Panc1 (cell line): ENCODE measurements around the gene PPP1R3E. TPM values are rescaled to one million over a fixed set of nuclear protein-coding genes. Genes with fewer than 3 reads are reported as not detected.

Experiments used
- ATAC-seq: fragments of 200-7000 bp; cut with Tn5 transposase; 2 replicates; pipeline ENCODE4 v1.9.1; 2020; ENCODE audit warnings: mild to moderate bottlenecking, moderate library complexity
- BruUV-seq: library from RNA; stranded (reverse); fragments of 400-500 nt; replicated peaks from 2 replicates; lab custom pipeline; 2021; lab: Mats Ljungman, UMichigan
- CTCF ChIA-PET: fragments of 300-600 bp; sonication (Branson Sonifier 250); formaldehyde crosslinking; loops from one replicate; lab custom pipeline; 2022; ENCODE audit warnings: antibody characterized with exemption; lab: Charles Lee
- POLR2A ChIA-PET: fragments of 300-600 bp; sonication (Branson Sonifier 250); formaldehyde crosslinking; loops from one replicate; lab custom pipeline; 2022; ENCODE audit warnings: antibody characterized with exemption; lab: Charles Lee
- DNase-seq: peaks from one replicate; pipeline ENCODE4 v3.0.0-alpha.2; 2010; ENCODE audit warnings: low read depth, low spot score
- H3K27ac ChIP-seq: 2 replicates; pipeline ENCODE4 v1.5.1; 2011; ENCODE audit warnings: mild to moderate bottlenecking, low read length, inconsistent platforms
- H3K27me3 ChIP-seq: fragments of 200-500 bp; sonication (Bioruptor generic); 2 replicates; pipeline ENCODE4 v1.6.0; 2014; ENCODE audit warnings: low read length, inconsistent platforms; ENCODE audit not compliant: control insufficient read depth, insufficient read depth
- H3K36me3 ChIP-seq: fragments of 200-500 bp; sonication (Bioruptor generic); 2 replicates; pipeline ENCODE4 v1.5.1; 2014; ENCODE audit warnings: inconsistent platforms, mild to moderate bottlenecking, low read length, moderate library complexity; ENCODE audit not compliant: control insufficient read depth, insufficient read depth
- H3K4me1 ChIP-seq: 2 replicates; pipeline ENCODE4 v1.5.1; 2011; ENCODE audit warnings: inconsistent platforms, mild to moderate bottlenecking, low read length, moderate library complexity; ENCODE audit not compliant: control insufficient read depth, insufficient read depth
- H3K4me3 ChIP-seq, 2 experiments: 2 replicates each; pipeline ENCODE4 v1.5.1; 2011 to 2012; ENCODE audit warnings: low read depth in 2 of 2, low read length in 2 of 2, mild to moderate bottlenecking in 2 of 2, inconsistent platforms in 1 of 2, moderate library complexity in 1 of 2
- H3K9me3 ChIP-seq: fragments of 200-500 bp; sonication (Bioruptor generic); 2 replicates; pipeline ENCODE4 v1.5.1; 2014; ENCODE audit warnings: low read depth, mild to moderate bottlenecking, inconsistent platforms, low read length, moderate library complexity; ENCODE audit not compliant: control insufficient read depth, insufficient read depth
- CTCF ChIP-seq: fragments of 450-650 bp; IDR thresholded peaks from 2 replicates; pipeline ENCODE4 v1.5.1; 2017; ENCODE audit warnings: mild to moderate bottlenecking
- POLR2AphosphoS5 ChIP-seq: IDR thresholded peaks from 2 replicates; pipeline ENCODE4 v1.6.1; 2012; ENCODE audit warnings: mild to moderate bottlenecking, low read depth, low read length, moderate library complexity
- SIN3A ChIP-seq: IDR thresholded peaks from 2 replicates; pipeline ENCODE4 v1.6.1; 2012; ENCODE audit warnings: low read depth, mild to moderate bottlenecking, low read length, moderate library complexity, borderline replicate concordance; ENCODE audit not compliant: insufficient read depth
- TCF7L2 ChIP-seq: IDR thresholded peaks from 2 replicates; pipeline ENCODE4 v1.6.1; 2011; ENCODE audit warnings: mild to moderate bottlenecking, low read depth, low read length, inconsistent platforms
- in situ Hi-C: cut with HindIII; loops from 2 replicates; pipeline ENCODE4 v1.10.0; 2016; ENCODE audit warnings: low sequenced_read_pairs, low pct_unique_long_range_greater_than_20kb
- intact Hi-C: fragments of 100-400 bp; cut with micrococcal nuclease; formaldehyde crosslinking; loops from one replicate; pipeline ENCODE4 v1.10.0; 2022; ENCODE audit not compliant: unreplicated experiment
- total RNA-seq: library from RNA; stranded (reverse); gene quantifications from one replicate; pipeline ENCODE4 v1.2.1, GENCODE V29; 2021; ENCODE audit not compliant: unreplicated experiment
- TF ChIP-seq, protein P1 (sequence below), 2 experiments: IDR thresholded peaks; 2 replicates each; pipeline ENCODE4 v1.6.1; 2011 to 2012; ENCODE audit warnings: low read depth in 2 of 2, control low read depth in 1 of 2, low read length in 1 of 2, mild to moderate bottlenecking in 1 of 2, moderate library complexity in 1 of 2; ENCODE audit not compliant: insufficient read depth in 1 of 2

Gene PPP1R3E
- total RNA-seq, 1 experiment from 2014 or later, result 8.8 TPM

GRCh38 chr14:23344481-23344880, 41.8 kb upstream of the PPP1R3E start:
- intact Hi-C loops, result no loop called here
- TF ChIP-seq CTCF (no peak), POLR2AphosphoS5 (no peak), TCF7L2 (no peak), SIN3A (no peak)
- TF ChIP-seq, protein P1, sequence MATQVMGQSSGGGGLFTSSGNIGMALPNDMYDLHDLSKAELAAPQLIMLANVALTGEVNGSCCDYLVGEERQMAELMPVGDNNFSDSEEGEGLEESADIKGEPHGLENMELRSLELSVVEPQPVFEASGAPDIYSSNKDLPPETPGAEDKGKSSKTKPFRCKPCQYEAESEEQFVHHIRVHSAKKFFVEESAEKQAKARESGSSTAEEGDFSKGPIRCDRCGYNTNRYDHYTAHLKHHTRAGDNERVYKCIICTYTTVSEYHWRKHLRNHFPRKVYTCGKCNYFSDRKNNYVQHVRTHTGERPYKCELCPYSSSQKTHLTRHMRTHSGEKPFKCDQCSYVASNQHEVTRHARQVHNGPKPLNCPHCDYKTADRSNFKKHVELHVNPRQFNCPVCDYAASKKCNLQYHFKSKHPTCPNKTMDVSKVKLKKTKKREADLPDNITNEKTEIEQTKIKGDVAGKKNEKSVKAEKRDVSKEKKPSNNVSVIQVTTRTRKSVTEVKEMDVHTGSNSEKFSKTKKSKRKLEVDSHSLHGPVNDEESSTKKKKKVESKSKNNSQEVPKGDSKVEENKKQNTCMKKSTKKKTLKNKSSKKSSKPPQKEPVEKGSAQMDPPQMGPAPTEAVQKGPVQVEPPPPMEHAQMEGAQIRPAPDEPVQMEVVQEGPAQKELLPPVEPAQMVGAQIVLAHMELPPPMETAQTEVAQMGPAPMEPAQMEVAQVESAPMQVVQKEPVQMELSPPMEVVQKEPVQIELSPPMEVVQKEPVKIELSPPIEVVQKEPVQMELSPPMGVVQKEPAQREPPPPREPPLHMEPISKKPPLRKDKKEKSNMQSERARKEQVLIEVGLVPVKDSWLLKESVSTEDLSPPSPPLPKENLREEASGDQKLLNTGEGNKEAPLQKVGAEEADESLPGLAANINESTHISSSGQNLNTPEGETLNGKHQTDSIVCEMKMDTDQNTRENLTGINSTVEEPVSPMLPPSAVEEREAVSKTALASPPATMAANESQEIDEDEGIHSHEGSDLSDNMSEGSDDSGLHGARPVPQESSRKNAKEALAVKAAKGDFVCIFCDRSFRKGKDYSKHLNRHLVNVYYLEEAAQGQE (IDR thresholded peaks at IDR 0.05; ENCODE audit: insufficient read depth in 1 of 2, low read depth in 2 of 2, low read length in 1 of 2), result no peak
- BruUV-seq, result no TSS peak
- ATAC-seq (no peak), DNase-seq (no peak)
- H3K36me3 ChIP-seq, result no peaks in the 10 kb centered on the region
- in situ Hi-C loops, result no loop called here
- H3K4me3 ChIP-seq, result no peak overlapping the region
- POLR2A ChIA-PET, result no interaction called here
- H3K27ac ChIP-seq, result no peak overlapping the region
- no peaks in the 10 kb centered on the region for H3K9me3 ChIP-seq
- H3K27me3 ChIP-seq, result no peaks in the 10 kb centered on the region; the same call in 1 of the 2 replicates
- no peaks in the 10 kb centered on the region for H3K4me1 ChIP-seq
- CTCF ChIA-PET, result interaction anchor here (1.0 kb wide), 1 partner anchor 18 kb away, joined by 3 read pairs; no protein-coding TSS in a partner anchor

GRCh38 chr14:23339506-23340268, 37.0 kb upstream of the PPP1R3E start:
- intact Hi-C loops, result no loop called here
- TF ChIP-seq, protein P1 (IDR thresholded peaks at IDR 0.05; ENCODE audit: insufficient read depth in 1 of 2, low read depth in 2 of 2, low read length in 1 of 2), result no peak
- no peak for TF ChIP-seq SIN3A
- no peak for TF ChIP-seq TCF7L2
- no peak for TF ChIP-seq POLR2AphosphoS5
- no peak for TF ChIP-seq CTCF
- BruUV-seq, result no TSS peak
- Histone ChIP-seq H3K4me3 (no peak overlapping the region), H3K36me3 (no peaks in the 10 kb centered on the region), H3K9me3 (no peaks in the 10 kb centered on the region), H3K27me3 (no peaks in the 10 kb centered on the region; the same call in 1 of the 2 replicates), H3K27ac (no peak overlapping the region), H3K4me1 (no peaks in the 10 kb centered on the region)
- DNase-seq (no peak), ATAC-seq (no peak)
- ChIA-PET CTCF (no interaction called here), POLR2A (no interaction called here)
- in situ Hi-C loops, result no loop called here
